H1 (cell line): ENCODE results near the gene LOXL1. TPM values are rescaled to one million over a fixed set of nuclear protein-coding genes. Genes with fewer than 3 reads are reported as not detected.

Experiments
- BACH1 ChIP-seq: IDR thresholded peaks from 2 replicates; pipeline ENCODE4 v1.6.1; 2012; ENCODE audit warnings: low read length, improper control_type of control experiment
- BCL11A ChIP-seq, 2 experiments: IDR thresholded peaks; one replicate each; pipeline ENCODE4 v1.6.1; 2011; ENCODE audit warnings: low read depth in 2 of 2, low read length in 2 of 2, mild to moderate bottlenecking in 2 of 2
- CBX5 ChIP-seq: fragments of 300-800, 300-1000 bp; sonication (generic); IDR thresholded peaks from 2 replicates; pipeline ENCODE4 v1.7.1; 2016; ENCODE audit warnings: antibody characterized with exemption, low read length, low read depth
- CHD7 ChIP-seq: fragments of 300-600 bp; sonication (generic); IDR thresholded peaks from 2 replicates; pipeline ENCODE4 v1.7.1; 2012; ENCODE audit warnings: low read length, moderate library complexity, mild to moderate bottlenecking, inconsistent platforms; ENCODE audit not compliant: insufficient replicate concordance
- CREB1 ChIP-seq: IDR thresholded peaks from 2 replicates; pipeline ENCODE4 v1.6.1; 2012; ENCODE audit warnings: inconsistent platforms
- CTBP2 ChIP-seq: IDR thresholded peaks from 2 replicates; pipeline ENCODE4 v1.7.0; 2011; ENCODE audit warnings: borderline replicate concordance, mild to moderate bottlenecking, moderate library complexity, mixed read lengths, low read length; ENCODE audit not compliant: insufficient read depth, insufficient read length
- KDM5A ChIP-seq: fragments of 200-600 bp; IDR thresholded peaks from 2 replicates; pipeline ENCODE4 v1.7.1; 2012; ENCODE audit warnings: mild to moderate bottlenecking, low read length, inconsistent platforms, mixed read lengths
- POLR2AphosphoS5 ChIP-seq: IDR thresholded peaks from 2 replicates; pipeline ENCODE4 v1.6.1; 2011; ENCODE audit warnings: low read depth, low read length
- POU5F1 ChIP-seq: IDR thresholded peaks from 2 replicates; pipeline ENCODE4 v1.6.1; 2011; ENCODE audit warnings: low read depth, mild to moderate bottlenecking, low read length, moderate library complexity
- SUZ12 ChIP-seq: fragments of 200-600 bp; sonication (generic); IDR thresholded peaks from 2 replicates; pipeline ENCODE4 v1.6.1; 2012; ENCODE audit warnings: mild to moderate bottlenecking, inconsistent platforms, low read length, moderate library complexity, mixed read lengths
- TEAD4 ChIP-seq: IDR thresholded peaks from 2 replicates; pipeline ENCODE4 v1.6.1; 2012; ENCODE audit warnings: low read depth, low read length, inconsistent platforms, mixed read lengths
- polyA plus RNA-seq, 7 experiments: library from polyadenylated mRNA; depleted of rRNA in 3 of 7; stranded (reverse) in 5 of 7; unstranded in 2 of 7; fragments of >200 nt in 5 of 7; fragments of 200-250 nt in 2 of 7; gene quantifications; 1 replicate in 5 of 7; 2 replicates in 1 of 7; 4 replicates in 1 of 7; pipeline versions ENCODE4 v1.2.1 to v1.2.3, GENCODE V29; 2011 to 2013; ENCODE audit warnings: missing spikeins in 2 of 7, mixed read lengths in 2 of 7
- total RNA-seq: library from RNA; stranded (reverse); fragmentation: NEBNext Ultra II Directional; extraction: Animal tissue kit (Norgen Biotek cat#: 25700); gene quantifications from 2 replicates; pipeline ENCODE4 v1.2.1, GENCODE V29; 2021

Gene LOXL1
- total and polyA plus RNA-seq, 2 of the 8 experiments (the other 6 are each of a cell fraction or from before 2014, with no cell fraction given), result 8.1 to 14.4 TPM

- TF ChIP-seq SUZ12, result no peak
- no peak for TF ChIP-seq CREB1
- TF ChIP-seq POU5F1, result no peak
- TF ChIP-seq CHD7, result no peak
- no peak for TF ChIP-seq KDM5A
- TF ChIP-seq BCL11A (IDR thresholded peaks at IDR 0.05; ENCODE audit: low read depth in 2 of 2, low read length in 2 of 2), result no peak
- TF ChIP-seq POLR2AphosphoS5, result no peak
- TF ChIP-seq TEAD4, result no peak
- no peak for TF ChIP-seq CBX5
- no peak for TF ChIP-seq CTBP2
- TF ChIP-seq BACH1, result no peak
These were observed 6.3 kb downstream of the LOXL1 start (continued) for GRCh38 chr15:73932381-73933191.
